Myocyte (in vitro differentiated cells): ENCODE data around the gene RPL7A. TPM values are rescaled to one million over a fixed set of nuclear protein-coding genes. Genes with fewer than 3 reads are reported as not detected.
"Not testable (repeated sequence)": the region's sequence is repeated elsewhere in the genome, so short reads cannot be mapped to it uniquely, and the experiment has no call there.

Source experiments
- DNase-seq: peaks from one replicate; pipeline ENCODE4 v3.0.0-alpha.2; 2012; ENCODE audit warnings: low read depth
- total RNA-seq: library from RNA; depleted of rRNA; stranded (reverse); fragments of >200 nt; gene quantifications from 2 replicates; pipeline ENCODE4 v1.2.3, GENCODE V29; 2014

RPL7A gene
- total RNA-seq, 1 donor from 2014 or later = 1,677 TPM

GRCh38 chr9:133386338-133386737 lies 38.3 kb downstream of the RPL7A start:
- DNase-seq = no peak

GRCh38 chr9:133387680-133388079 lies 39.7 kb downstream of the RPL7A start:
- DNase-seq = no peak

DNA sequence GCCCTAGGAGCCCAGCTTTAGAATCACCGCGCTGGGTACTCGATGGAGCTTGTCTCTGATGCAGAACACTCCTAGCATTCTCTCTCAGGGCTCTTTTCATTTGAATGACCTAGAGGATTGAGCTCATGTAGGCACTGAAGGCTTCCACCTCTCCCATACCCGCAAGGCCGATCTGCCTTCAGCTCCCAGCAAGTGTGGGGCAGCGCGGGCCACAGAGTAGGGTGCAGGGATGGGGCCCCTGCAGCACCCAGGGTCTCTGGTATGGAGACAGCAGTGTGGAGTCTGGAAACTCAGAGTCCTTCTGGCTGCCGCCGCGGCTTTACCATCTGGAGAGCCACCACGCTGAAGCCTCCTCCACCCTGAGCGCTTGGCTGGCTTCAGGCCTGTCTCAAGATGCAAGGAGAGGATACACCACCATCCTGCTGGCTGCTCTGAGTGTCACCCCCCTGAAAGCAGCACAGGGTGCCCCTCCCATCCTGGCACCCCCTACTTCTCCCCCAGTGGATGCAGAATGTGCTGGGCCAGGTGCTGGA lies 41.1 kb downstream of the RPL7A start:
- DNase-seq = no peak

- no peak for DNase-seq
Observed at GRCh38 chr9:133389562-133389961, 41.5 kb downstream of the RPL7A start.

DNA sequence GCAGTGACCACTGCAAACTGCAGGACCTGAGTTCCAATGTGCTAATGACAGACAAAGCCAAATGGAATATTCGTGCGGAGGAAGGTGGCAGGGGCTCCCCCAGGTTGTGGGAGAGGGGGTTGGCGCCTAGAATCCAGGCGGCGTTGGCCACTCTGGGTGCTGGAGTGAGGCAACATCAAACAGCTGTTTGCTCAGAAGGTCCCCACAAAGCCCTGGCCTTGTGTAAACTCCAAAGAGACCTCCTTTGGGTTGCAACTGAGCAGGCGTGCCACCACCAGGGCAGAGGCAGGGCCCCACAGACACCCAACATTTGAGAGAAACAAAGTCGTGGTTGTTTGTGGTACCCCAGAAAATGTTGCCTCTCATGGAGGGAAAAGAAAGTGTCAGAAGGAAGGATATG lies 42.7 kb downstream of the RPL7A start:
- no peak for DNase-seq

GRCh38 chr9:133391449-133391848 lies 43.4 kb downstream of the RPL7A start:
- not testable (repeated sequence) for DNase-seq

DNA sequence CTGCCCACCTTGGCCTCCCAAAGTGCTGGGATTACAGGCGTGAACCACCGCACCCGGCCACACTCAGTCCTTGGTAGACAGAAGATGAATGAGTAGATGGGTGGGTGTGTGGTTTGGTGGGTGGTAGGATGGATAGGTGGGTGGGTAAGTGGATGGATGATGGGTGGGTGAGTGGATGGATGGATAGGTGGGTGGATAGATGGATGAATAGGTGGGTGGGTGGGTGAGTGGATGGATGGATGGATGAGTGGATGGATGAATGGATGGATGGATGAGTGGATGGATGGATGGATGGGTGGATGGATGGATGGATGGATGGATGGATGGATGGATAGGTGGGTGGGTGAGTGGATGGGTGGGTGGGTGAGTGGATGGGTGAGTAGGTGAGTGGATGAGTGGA lies 44.3 kb downstream of the RPL7A start:
- DNase-seq = not testable (repeated sequence)

GRCh38 chr9:133393399-133393798 lies 45.4 kb downstream of the RPL7A start:
- DNase-seq = no peak

- no peak for DNase-seq
Observed at GRCh38 chr9:133394687-133395271, 46.8 kb downstream of the RPL7A start.

- peak; percentile 15 for DNase-seq
Observed at GRCh38 chr9:133396952-133397351, 48.9 kb downstream of the RPL7A start.

- DNase-seq = no peak
Observed at GRCh38 chr9:133397370-133397769, 49.4 kb downstream of the RPL7A start.

DNA sequence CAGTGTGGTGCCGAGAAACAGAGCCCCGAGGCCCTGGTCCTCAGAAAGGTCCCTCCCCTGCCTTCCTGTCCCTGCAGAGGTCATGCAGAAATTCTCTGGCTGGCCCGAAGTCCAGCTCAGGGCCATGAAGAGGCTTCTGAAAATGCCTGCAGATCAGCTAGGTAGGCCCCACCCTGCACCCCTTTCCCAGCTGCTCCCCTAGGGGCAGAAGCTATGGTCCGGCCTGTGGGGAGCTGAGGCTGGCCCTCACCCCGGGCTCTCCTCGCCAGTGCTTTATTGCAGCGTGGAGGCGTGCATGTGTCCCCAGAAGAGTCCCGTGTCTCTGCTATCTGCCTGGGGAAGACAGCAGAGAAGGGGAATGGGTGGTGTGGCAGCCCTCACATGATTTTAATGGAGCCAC lies 49.9 kb downstream of the RPL7A start:
- no peak for DNase-seq

- DNase-seq = no peak
Observed at GRCh38 chr9:133400292-133400691, 52.3 kb downstream of the RPL7A start.

Other genes starting within 250 kb of the RPL7A start
- gene RALGDS, start 227.0 kb upstream of the RPL7A start, total RNA-seq = 11.3 and 17.6 TPM in 2 replicates
- 1.4 and 5.9 TPM in 2 replicates for gene GBGT1, start 184.3 kb upstream of the RPL7A start, total RNA-seq
- gene OBP2B, start 139.0 kb upstream of the RPL7A start, total RNA-seq = not detected in 2 replicates
- gene ABO, start 73.0 kb upstream of the RPL7A start, total RNA-seq = not detected in 2 replicates
- gene SURF6, start 12.0 kb upstream of the RPL7A start, total RNA-seq = 26.7 and 30.9 TPM in 2 replicates
- gene MED22, start 87 bp upstream of the RPL7A start, total RNA-seq = 34.7 and 37.4 TPM in 2 replicates
- gene SURF1, start 8.3 kb downstream of the RPL7A start, total RNA-seq = 27.8 and 30.7 TPM in 2 replicates
- gene SURF2, start 8.3 kb downstream of the RPL7A start, total RNA-seq = 12.6 and 12.9 TPM in 2 replicates
- 252 and 296 TPM in 2 replicates for gene SURF4, start 27.8 kb downstream of the RPL7A start, total RNA-seq
- 0.21 and 2.2 TPM in 2 replicates for gene STKLD1, start 28.1 kb downstream of the RPL7A start, total RNA-seq
- gene REXO4, start 69.8 kb downstream of the RPL7A start, total RNA-seq = 28.5 and 32.7 TPM in 2 replicates
- gene ADAMTS13, start 74.1 kb downstream of the RPL7A start, total RNA-seq = 1.2 and 2.5 TPM in 2 replicates
- gene CACFD1, start 111.8 kb downstream of the RPL7A start, total RNA-seq = 20.2 and 26.6 TPM in 2 replicates
- 16.0 and 16.9 TPM in 2 replicates for gene SLC2A6, start 130.9 kb downstream of the RPL7A start, total RNA-seq
- 441 and 664 TPM in 2 replicates for gene MYMK, start 176.7 kb downstream of the RPL7A start, total RNA-seq
- 4.7 and 8.1 TPM in 2 replicates for gene ADAMTSL2, start 186.5 kb downstream of the RPL7A start, total RNA-seq